Thoracic aorta (tissue), 2 donors: Measurements from ENCODE around the gene GUCY1A2. TPM values are rescaled to one million over a fixed set of nuclear protein-coding genes. Genes with fewer than 3 reads are reported as not detected.

Experiments
- ATAC-seq: fragments of 150-250 bp; one replicate; pipeline ENCODE4 v1.8.0; 2017; ENCODE audit warnings: low read depth; ENCODE audit not compliant: insufficient number of reproducible peaks, low FRiP score
- DNase-seq: peaks from one replicate; pipeline ENCODE4 v3.0.0-alpha.2; 2020; ENCODE audit warnings: low spot score
- H3K27ac ChIP-seq, 2 donors: fragments of 200-600 bp; sonication (generic); 1 replicate in 1 of 2; 2 replicates in 1 of 2; pipeline ENCODE4 v1.5.1; 2016; ENCODE audit warnings: mild to moderate bottlenecking in 2 of 2, moderate library complexity in 2 of 2
- H3K27me3 ChIP-seq: fragments of 200-600 bp; sonication (generic); replicated peaks from 2 replicates; pipeline ENCODE4 v1.6.0; 2016; ENCODE audit warnings: mild to moderate bottlenecking; ENCODE audit not compliant: insufficient read depth
- H3K36me3 ChIP-seq: fragments of 200-600 bp; sonication (generic); one replicate; pipeline ENCODE4 v1.5.1; 2016
- H3K4me1 ChIP-seq, 2 donors: fragments of 200-600 bp; sonication (generic); 1 replicate in 1 of 2; 2 replicates in 1 of 2; pipeline versions ENCODE4 v1.5.1 to v1.6.0; 2016; ENCODE audit warnings: low read depth in 2 of 2, mild to moderate bottlenecking in 1 of 2; ENCODE audit not compliant: control insufficient read depth in 1 of 2
- H3K4me3 ChIP-seq: fragments of 200-600 bp; sonication (generic); 2 replicates; pipeline ENCODE4 v1.5.1; 2016; ENCODE audit warnings: mild to moderate bottlenecking
- H3K9me3 ChIP-seq: fragments of 200-600 bp; sonication (generic); 2 replicates; pipeline ENCODE4 v1.5.1; 2016
- CTCF ChIP-seq: fragments of 200-600 bp; sonication (generic); IDR thresholded peaks from one replicate; pipeline ENCODE4 v1.5.1; 2019; ENCODE audit warnings: antibody characterized with exemption
- total RNA-seq, 2 donors: library from RNA; depleted of rRNA; stranded (reverse); fragments of >200 nt; gene quantifications; one replicate each; pipeline versions ENCODE4 v1.1.0 to v1.2.3, GENCODE V29; 2016

The GUCY1A2 gene
- total RNA-seq, 2 donors from 2014 or later = 5.3 to 9.4 TPM

- Histone ChIP-seq H3K9me3 (no peaks in the 10 kb centered on the region), H3K4me1 (no peaks in the 10 kb centered on the region), H3K27ac (no peak overlapping the region), H3K27me3 (no peaks in the 10 kb centered on the region), H3K36me3 (no peaks in the 10 kb centered on the region), H3K4me3 (no peak overlapping the region)
- no peak for DNase-seq
- ATAC-seq = no peak
- no peak for TF ChIP-seq CTCF
Measured at GRCh38 chr11:106724293-106724892, 293.9 kb downstream of the GUCY1A2 start.

GRCh38 chr11:106723071-106723470 is 295.2 kb downstream of the GUCY1A2 start:
- no peak overlapping the region for H3K4me3 ChIP-seq
- H3K36me3 ChIP-seq = no peaks in the 10 kb centered on the region
- H3K9me3 ChIP-seq = no peaks in the 10 kb centered on the region
- no peaks in the 10 kb centered on the region for H3K27me3 ChIP-seq
- TF ChIP-seq CTCF = no peak
- no peak for DNase-seq
- no peak for ATAC-seq
- no peak overlapping the region for H3K27ac ChIP-seq
- H3K4me1 ChIP-seq = no peaks in the 10 kb centered on the region

GRCh38 chr11:106717222-106717621 is 301.1 kb downstream of the GUCY1A2 start:
- H3K36me3 ChIP-seq = no peaks in the 10 kb centered on the region
- ATAC-seq (no peak), DNase-seq (no peak)
- H3K4me3 ChIP-seq = no peak overlapping the region
- no peaks in the 10 kb centered on the region for H3K9me3 ChIP-seq
- no peak for TF ChIP-seq CTCF
- H3K4me1 ChIP-seq = peaks cover 4 to 7% of the 10 kb centered on the region in 2 donors
- no peaks in the 10 kb centered on the region for H3K27me3 ChIP-seq
- H3K27ac ChIP-seq = no peak overlapping the region

GRCh38 chr11:106714199-106714598 is 304.1 kb downstream of the GUCY1A2 start:
- DNase-seq = no peak
- Histone ChIP-seq H3K9me3 (no peaks in the 10 kb centered on the region), H3K4me1 (peaks cover 4 to 7% of the 10 kb centered on the region in 2 donors), H3K27ac (no peak overlapping the region), H3K36me3 (no peaks in the 10 kb centered on the region), H3K27me3 (no peaks in the 10 kb centered on the region), H3K4me3 (no peak overlapping the region)
- TF ChIP-seq CTCF = no peak
- no peak for ATAC-seq

GRCh38 chr11:106708348-106708747 is 309.9 kb downstream of the GUCY1A2 start:
- no peaks in the 10 kb centered on the region for H3K27me3 ChIP-seq
- H3K36me3 ChIP-seq = no peaks in the 10 kb centered on the region
- ATAC-seq (no peak), DNase-seq (no peak)
- H3K4me3 ChIP-seq = no peak overlapping the region
- no peaks in the 10 kb centered on the region for H3K9me3 ChIP-seq
- no peaks in the 10 kb centered on the region for H3K4me1 ChIP-seq
- no peak overlapping the region for H3K27ac ChIP-seq
- no peak for TF ChIP-seq CTCF
